Measurements from ENCODE around the gene SVEP1. TPM values are rescaled to one million over a fixed set of nuclear protein-coding genes. Genes with fewer than 3 reads are reported as not detected.

SVEP1 gene
- polyA plus RNA-seq, 1 donor (not counting 4 experiments of a cell fraction or from before 2014, with no cell fraction given) = 0.14 TPM

- Histone ChIP-seq H3K27me3 (ENCODE audit: control insufficient read depth, extremely low read depth, insufficient read depth, low read length) (peaks cover 3% of the 10 kb centered on the region), H3K4me3 (ENCODE audit: control insufficient read depth in 2 of 3, extremely low read depth in 1 of 3, insufficient read depth in 2 of 3, low read depth in 1 of 3, low read length in 3 of 3) (no peak overlapping the region), H3K36me3 (ENCODE audit: control insufficient read depth in 2 of 2, extremely low read depth in 1 of 2, insufficient read depth in 2 of 2, low read length in 2 of 2) (no peaks in the 10 kb centered on the region), H3K9me1 (ENCODE audit: control insufficient read depth, extremely low read depth, insufficient read depth, low read length) (no peaks in the 10 kb centered on the region), H3K79me2 (ENCODE audit: control insufficient read depth, insufficient read depth, low read length) (no peaks in the 10 kb centered on the region), H3K27ac (ENCODE audit: control insufficient read depth, insufficient read depth, low read length) (no peak overlapping the region), H3K4me1 (ENCODE audit: control insufficient read depth, extremely low read depth, insufficient read depth, low read length) (no peaks in the 10 kb centered on the region), H2AFZ (ENCODE audit: control insufficient read depth, low read length) (no peak overlapping the region), H4K20me1 (ENCODE audit: control insufficient read depth, extremely low read depth, insufficient read depth, low read length) (no peaks in the 10 kb centered on the region), H3K9ac (ENCODE audit: control insufficient read depth, extremely low read depth, insufficient read depth, low read length) (no peak overlapping the region), H3K9me3 (ENCODE audit: control insufficient read depth, low read depth, low read length) (no peaks in the 10 kb centered on the region), H3K4me2 (ENCODE audit: control insufficient read depth, extremely low read depth, insufficient read depth, low read depth, low read length) (no peak overlapping the region)
- dilution Hi-C loops (cut with MboI; ENCODE audit: extremely low pct_ligation_motif_present, low sequenced_read_pairs) = no loop called here
- FAIRE-seq = no peak
- TF ChIP-seq CTCF (optimal IDR thresholded peaks at IDR 0.05 in 1 of 3, IDR thresholded peaks at IDR 0.05 in 1 of 3, conservative IDR thresholded peaks at IDR 0.05 in 1 of 3; ENCODE audit: extremely low read depth in 1 of 3, insufficient read depth in 2 of 3, low read length in 3 of 3) = no peak
- TF ChIP-seq EZH2 (IDR thresholded peaks at IDR 0.05; ENCODE audit: low read length) = no peak
- no peak for DNase-seq (ENCODE audit: low read depth, low spot score)
Observed at GRCh38 chr9:110432253-110432652, 147.3 kb downstream of the SVEP1 start.

- dilution Hi-C loops (cut with MboI; ENCODE audit: extremely low pct_ligation_motif_present, low sequenced_read_pairs) = no loop called here
- H3K79me2 ChIP-seq (ENCODE audit: control insufficient read depth, insufficient read depth, low read length) = no peaks in the 10 kb centered on the region
- H2AFZ ChIP-seq (ENCODE audit: control insufficient read depth, low read length) = no peak overlapping the region
- no peaks in the 10 kb centered on the region for H3K9me1 ChIP-seq (ENCODE audit: control insufficient read depth, extremely low read depth, insufficient read depth, low read length)
- H3K9ac ChIP-seq (ENCODE audit: control insufficient read depth, extremely low read depth, insufficient read depth, low read length) = no peak overlapping the region
- H3K4me3 ChIP-seq (ENCODE audit: control insufficient read depth in 2 of 3, extremely low read depth in 1 of 3, insufficient read depth in 2 of 3, low read depth in 1 of 3, low read length in 3 of 3) = no peak overlapping the region
- H3K27me3 ChIP-seq (ENCODE audit: control insufficient read depth, extremely low read depth, insufficient read depth, low read length) = peaks cover 3% of the 10 kb centered on the region
- H3K36me3 ChIP-seq (ENCODE audit: control insufficient read depth in 2 of 2, extremely low read depth in 1 of 2, insufficient read depth in 2 of 2, low read length in 2 of 2) = no peaks in the 10 kb centered on the region
- no peaks in the 10 kb centered on the region for H4K20me1 ChIP-seq (ENCODE audit: control insufficient read depth, extremely low read depth, insufficient read depth, low read length)
- H3K4me2 ChIP-seq (ENCODE audit: control insufficient read depth, extremely low read depth, insufficient read depth, low read depth, low read length) = no peak overlapping the region
- no peak overlapping the region for H3K27ac ChIP-seq (ENCODE audit: control insufficient read depth, insufficient read depth, low read length)
- no peaks in the 10 kb centered on the region for H3K4me1 ChIP-seq (ENCODE audit: control insufficient read depth, extremely low read depth, insufficient read depth, low read length)
- TF ChIP-seq EZH2 (IDR thresholded peaks at IDR 0.05; ENCODE audit: low read length) (no peak), CTCF (optimal IDR thresholded peaks at IDR 0.05 in 1 of 3, IDR thresholded peaks at IDR 0.05 in 1 of 3, conservative IDR thresholded peaks at IDR 0.05 in 1 of 3; ENCODE audit: extremely low read depth in 1 of 3, insufficient read depth in 2 of 3, low read length in 3 of 3) (no peak)
- no peaks in the 10 kb centered on the region for H3K9me3 ChIP-seq (ENCODE audit: control insufficient read depth, low read depth, low read length)
- FAIRE-seq (no peak), DNase-seq (ENCODE audit: low read depth, low spot score) (no peak)
Observed at GRCh38 chr9:110429453-110429852, 150.1 kb downstream of the SVEP1 start.

All from keratinocyte (primary cell).